ENCODE data around the gene GRIK3. TPM values are rescaled to one million over a fixed set of nuclear protein-coding genes. Genes with fewer than 3 reads are reported as not detected.

Gene GRIK3
- total and polyA plus RNA-seq, 2 of the 8 experiments (the other 6 are each of a cell fraction or from before 2014, with no cell fraction given), result 2.1 to 3.4 TPM

DNA sequence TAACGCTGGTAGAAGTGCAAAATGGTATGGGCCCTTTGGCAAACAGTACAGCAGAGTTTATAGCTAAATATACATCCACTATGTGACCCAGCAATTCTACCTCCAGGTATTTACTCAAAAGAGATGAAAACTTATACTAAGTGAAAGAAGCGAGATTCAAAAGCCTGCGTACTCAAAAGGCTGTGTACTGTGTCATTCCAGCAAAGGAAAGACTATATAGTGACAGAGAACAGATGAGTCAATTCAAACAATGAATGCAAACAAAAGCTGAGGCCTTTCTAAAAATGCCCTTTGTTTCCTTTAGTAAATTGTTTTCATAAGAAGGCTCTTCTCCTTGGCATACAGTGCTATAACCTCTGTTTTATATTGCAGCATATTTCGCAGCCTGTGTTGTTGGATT is 282.8 kb downstream of the GRIK3 start:
- Histone ChIP-seq H2BK20ac (ENCODE audit: low read length) (no peak overlapping the region), H3K23me2 (ENCODE audit: low read depth, low read length) (no peaks in the 10 kb centered on the region), H3K18ac (ENCODE audit: extremely low read depth, low read length) (no peak overlapping the region), H3K23ac (ENCODE audit: insufficient read length) (no peak overlapping the region), H2AK5ac (ENCODE audit: low read depth, low read length) (no peak overlapping the region), H2AFZ (ENCODE audit: low read length) (no peak overlapping the region), H3K36me3 (ENCODE audit: control insufficient read depth in 2 of 4, insufficient read depth in 4 of 4, low read length in 3 of 4) (no peaks in the 10 kb centered on the region), H2BK12ac (ENCODE audit: low read depth, low read length) (no peak overlapping the region), H3K14ac (ENCODE audit: insufficient read length) (no peak overlapping the region), H3K79me2 (ENCODE audit: control insufficient read depth in 1 of 2, insufficient read depth in 2 of 2, low read length in 2 of 2) (no peaks in the 10 kb centered on the region), H2BK15ac (ENCODE audit: low read length) (no peak overlapping the region; the same call in 1 of the 2 replicates), H4K5ac (ENCODE audit: insufficient read length, low read depth, low read length) (no peak overlapping the region), H4K8ac (ENCODE audit: extremely low read depth, insufficient read depth, low read length) (no peak overlapping the region), H4K91ac (replicated peaks; ENCODE audit: insufficient read length, low read length) (no peak overlapping the region), H3K9ac (replicated peaks in 1 of 4; ENCODE audit: extremely low read depth in 1 of 4, low read depth in 3 of 4, low read length in 3 of 4) (no peak overlapping the region), H4K20me1 (replicated peaks in 1 of 2; ENCODE audit: control insufficient read depth in 1 of 2, insufficient read depth in 2 of 2, low read length in 2 of 2) (no peaks in the 10 kb centered on the region), H3K27me3 (replicated peaks in 1 of 4; ENCODE audit: control insufficient read depth in 3 of 4, extremely low read depth in 1 of 4, insufficient read depth in 3 of 4, low read length in 3 of 4) (no peaks in the 10 kb centered on the region), H3K9me3 (ENCODE audit: insufficient read depth in 2 of 2, low read depth in 1 of 2, low read length in 1 of 2) (no peaks in the 10 kb centered on the region), H3K56ac (replicated peaks; ENCODE audit: insufficient read length, low read depth, low read length) (no peak overlapping the region), H2BK5ac (ENCODE audit: low read depth, low read length) (no peak overlapping the region), H3K79me1 (ENCODE audit: low read depth, low read length) (no peaks in the 10 kb centered on the region), H3K4me2 (ENCODE audit: insufficient read depth in 1 of 2, low read depth in 2 of 2, low read length in 2 of 2) (no peak overlapping the region), H3K4me1 (replicated peaks in 1 of 4; ENCODE audit: control insufficient read depth in 3 of 4, insufficient read depth in 4 of 4, low read length in 3 of 4) (peaks cover 0 to 4% (median 1%) of the 10 kb centered on the region in 4 experiments; a peak in 1 of 7 replicates), H3K4me3 (ENCODE audit: extremely low read depth in 1 of 4, insufficient read depth in 2 of 4, low read depth in 3 of 4, low read length in 4 of 4) (no peak overlapping the region), H3K4ac (replicated peaks; ENCODE audit: insufficient read length, low read depth, low read length) (no peak overlapping the region), H2BK120ac (replicated peaks; ENCODE audit: low read depth, low read length) (no peak overlapping the region), H3K27ac (ENCODE audit: low read depth, low read length) (no peak overlapping the region)
- DNase-seq (ENCODE audit: low read depth in 1 of 2, low spot score in 2 of 2), result no peak
- FAIRE-seq, result no peak
- WGBS, 2 experiments (ENCODE audit: extremely low coverage in 1 of 2, insufficient coverage in 1 of 2, insufficient read length in 1 of 2, insufficient replicate concordance in 2 of 2, low coverage in 1 of 2, low lambda C conversion rate in 2 of 2, missing lambda C conversion rate in 1 of 2), result 92% methylated on average over 4 of the region's 4 CpGs; no CpG with 5 or more reads in 1 of the 2 experiments
- CTCF ChIA-PET (ENCODE audit: partially characterized antibody), result interaction anchor here (0.6 to 1.5 kb wide), 2 partner anchors 38 to 433 kb away, joined by 3 read pairs; no protein-coding TSS in a partner anchor
- no peak for TF ChIP-seq SP2 (IDR thresholded peaks at IDR 0.05; ENCODE audit: low read length)
- no peak for TF ChIP-seq POU5F1 (IDR thresholded peaks at IDR 0.05; ENCODE audit: low read depth, low read length)
- TF ChIP-seq, protein P1, sequence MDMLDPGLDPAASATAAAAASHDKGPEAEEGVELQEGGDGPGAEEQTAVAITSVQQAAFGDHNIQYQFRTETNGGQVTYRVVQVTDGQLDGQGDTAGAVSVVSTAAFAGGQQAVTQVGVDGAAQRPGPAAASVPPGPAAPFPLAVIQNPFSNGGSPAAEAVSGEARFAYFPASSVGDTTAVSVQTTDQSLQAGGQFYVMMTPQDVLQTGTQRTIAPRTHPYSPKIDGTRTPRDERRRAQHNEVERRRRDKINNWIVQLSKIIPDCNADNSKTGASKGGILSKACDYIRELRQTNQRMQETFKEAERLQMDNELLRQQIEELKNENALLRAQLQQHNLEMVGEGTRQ (IDR thresholded peaks at IDR 0.05; ENCODE audit: low read length), result no peak
- TF ChIP-seq ZNF274 (IDR thresholded peaks at IDR 0.05; ENCODE audit: borderline replicate concordance, extremely low read depth, low read length), result no peak
- TF ChIP-seq SIRT6 (IDR thresholded peaks at IDR 0.05; ENCODE audit: low read length), result no peak
- TF ChIP-seq CBX5 (IDR thresholded peaks at IDR 0.05; ENCODE audit: low read depth, low read length), result no peak
- TF ChIP-seq POLR2A (IDR thresholded peaks at IDR 0.05; ENCODE audit: control extremely low read depth in 1 of 2, low read depth in 2 of 2, low read length in 2 of 2), result no peak
- no peak for TF ChIP-seq NRF1 (IDR thresholded peaks at IDR 0.05; ENCODE audit: low read depth, low read length)
- TF ChIP-seq TAF1 (IDR thresholded peaks at IDR 0.05; ENCODE audit: low read depth, low read length), result no peak
- POLR2A ChIA-PET (ENCODE audit: partially characterized antibody), result interaction anchor here (1.1 kb wide), 1 partner anchor 15 kb away, joined by 3 read pairs; no protein-coding TSS in a partner anchor
